Embryonic facial prominence (tissue), 1 donor: ENCODE data around the gene BLVRA.
"Not testable (repeated sequence)": the region's sequence is repeated elsewhere in the genome, so short reads cannot be mapped to it uniquely, and the experiment has no call there.

ENCODE experiments used
- DNase-seq: peaks from one replicate; pipeline ENCODE4 v3.0.0-alpha.2; 2016; ENCODE audit errors: extremely low spot score

BLVRA gene

DNA sequence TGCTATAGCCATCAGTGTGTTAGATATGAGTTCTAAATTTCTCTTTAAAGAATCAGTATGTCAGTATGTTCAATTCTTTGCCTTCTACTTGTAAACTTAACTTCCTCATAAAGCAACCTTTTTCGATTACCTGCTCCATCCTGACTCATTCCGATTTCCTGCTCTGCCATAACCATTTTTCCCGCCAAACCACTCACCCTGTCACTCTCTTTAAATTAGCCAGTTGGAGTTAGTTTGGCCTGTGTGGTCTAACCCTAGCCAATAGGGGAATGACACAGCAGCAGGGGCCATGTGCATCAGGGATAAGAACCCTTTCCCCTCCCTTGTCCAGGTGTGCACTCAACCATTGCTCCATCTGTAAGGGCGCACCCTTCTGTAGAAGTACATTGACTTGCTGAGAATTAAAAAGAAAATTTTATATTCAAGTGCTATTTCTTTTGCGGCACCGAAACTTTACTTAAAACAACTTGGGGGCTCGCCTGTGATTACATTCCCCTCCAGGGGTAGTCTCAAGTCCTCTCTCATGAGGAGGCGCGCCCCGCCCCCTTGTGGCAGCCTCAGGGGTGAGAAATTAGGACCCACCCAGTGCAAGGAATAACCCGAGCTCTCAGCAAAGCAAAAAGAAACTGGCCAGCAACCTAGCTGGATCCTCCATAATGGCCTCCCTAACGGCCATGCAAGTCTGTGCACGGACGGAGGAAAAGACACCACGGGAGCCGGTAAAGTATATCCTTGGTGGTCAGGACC lies 51.9 kb downstream of the BLVRA start:
- not testable (repeated sequence) for DNase-seq

DNA sequence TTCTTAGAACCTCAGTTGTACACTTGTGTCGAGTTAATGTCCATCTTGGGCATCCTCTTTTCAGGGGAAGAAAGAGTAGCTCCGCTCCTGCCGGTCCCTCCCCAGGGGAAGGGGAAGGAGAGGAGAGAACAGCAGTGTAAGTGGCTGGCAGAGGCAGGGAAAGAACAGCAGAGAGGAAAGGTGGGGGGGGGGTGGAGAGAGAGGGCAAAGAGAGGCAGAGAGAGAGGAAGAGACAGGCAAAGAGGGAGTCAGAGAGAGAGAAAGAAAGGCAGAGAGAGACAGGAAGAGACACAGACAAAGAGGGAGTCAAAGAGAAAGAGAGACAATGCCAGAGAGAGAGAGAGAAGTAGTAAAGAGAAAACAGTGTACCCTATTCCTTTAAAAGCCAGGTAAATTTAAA lies 56.9 kb downstream of the BLVRA start:
- DNase-seq: no peak

DNA sequence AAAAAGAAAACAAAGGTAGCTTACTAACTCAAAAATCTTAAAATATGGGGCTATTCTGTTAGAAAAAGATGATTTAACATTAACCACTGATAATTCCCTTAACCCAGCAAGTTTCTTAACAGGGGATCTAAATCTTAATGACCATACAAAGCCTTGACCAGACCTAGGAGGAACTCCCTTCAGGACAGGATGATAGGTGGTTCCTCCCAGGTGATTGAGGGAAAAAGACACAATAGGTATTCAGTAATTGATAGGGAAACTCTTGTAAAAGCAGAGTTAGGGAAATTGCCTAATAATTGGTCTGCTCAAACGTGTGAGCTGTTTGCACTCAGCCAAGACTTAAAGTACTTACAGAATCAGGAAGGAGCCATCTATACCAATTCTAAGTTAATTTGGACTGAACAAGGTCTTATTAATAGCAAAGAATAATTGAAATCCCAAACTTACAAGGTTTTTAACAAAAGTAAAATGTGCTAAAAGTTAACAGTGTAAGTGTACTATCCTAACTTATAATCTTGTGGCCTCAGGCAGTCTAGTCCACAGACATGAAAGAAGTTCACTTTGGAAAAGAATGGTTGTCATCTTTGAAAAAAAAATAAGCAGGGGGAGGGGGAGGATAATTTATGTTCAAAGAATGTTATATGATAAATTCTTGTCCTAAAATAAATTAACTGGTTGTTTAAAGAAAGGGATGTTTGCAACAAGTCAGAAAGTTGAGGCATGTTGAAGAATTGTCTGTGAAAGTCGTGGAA lies 57.7 kb downstream of the BLVRA start:
- DNase-seq: not testable (repeated sequence)

DNA sequence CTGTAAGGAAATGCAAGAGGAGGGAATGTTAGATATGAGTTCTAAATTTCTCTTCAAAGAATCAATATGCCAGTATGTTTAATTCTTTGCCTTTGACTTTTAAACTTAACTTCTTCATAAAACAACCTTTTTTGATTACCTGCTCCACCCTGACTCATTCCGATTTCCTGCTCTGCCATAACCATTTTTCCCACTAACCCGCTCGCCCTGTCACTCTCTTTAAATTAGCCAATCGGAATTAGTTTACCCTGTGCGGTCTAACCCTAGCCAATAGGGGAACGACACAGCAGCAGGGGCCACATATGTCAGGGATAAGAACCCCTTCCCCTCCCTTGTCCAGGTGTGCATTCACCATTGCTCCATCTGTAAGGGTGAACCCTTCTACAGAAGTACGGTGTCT lies 64.9 kb downstream of the BLVRA start:
- not testable (repeated sequence) for DNase-seq

DNA sequence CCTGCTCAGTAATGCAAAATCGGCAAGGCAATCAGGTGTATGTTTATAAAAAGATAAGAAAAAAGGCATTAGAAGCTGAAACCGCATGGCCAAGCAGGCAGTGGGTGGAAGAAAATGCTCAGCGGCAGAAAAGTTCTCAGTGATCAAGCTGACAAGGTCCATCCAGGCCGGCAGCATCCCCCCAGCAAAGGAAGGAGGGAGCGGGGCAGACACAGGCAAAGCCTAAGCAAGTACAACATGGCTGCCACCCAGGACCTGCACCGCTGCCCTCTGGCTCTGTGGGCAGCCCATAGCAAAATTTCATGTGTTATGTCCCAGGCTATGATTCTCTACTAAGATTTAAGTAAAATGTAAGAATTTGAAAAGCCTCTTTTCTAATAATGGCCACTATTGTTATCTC lies 65.5 kb downstream of the BLVRA start:
- no peak for DNase-seq

DNA sequence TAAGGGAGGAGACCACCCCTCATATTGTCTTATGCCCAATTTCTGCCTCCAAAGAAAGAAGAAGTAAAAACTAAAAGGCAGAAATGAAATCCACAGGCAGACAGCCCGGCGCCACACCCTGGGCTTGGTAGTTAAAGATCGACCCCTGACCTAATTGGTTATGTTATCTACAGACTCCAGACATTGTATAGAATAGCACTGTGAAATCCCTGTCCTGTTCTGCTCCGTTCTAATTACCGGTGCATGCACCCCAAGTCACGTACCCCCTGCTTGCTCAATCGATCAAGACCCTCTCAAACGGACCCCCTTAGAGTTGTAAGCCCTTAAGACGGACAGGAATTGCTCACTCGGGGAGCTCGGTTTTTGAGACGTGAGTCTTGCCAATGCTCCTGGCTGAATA lies 66.0 kb downstream of the BLVRA start:
- not testable (repeated sequence) for DNase-seq

DNA sequence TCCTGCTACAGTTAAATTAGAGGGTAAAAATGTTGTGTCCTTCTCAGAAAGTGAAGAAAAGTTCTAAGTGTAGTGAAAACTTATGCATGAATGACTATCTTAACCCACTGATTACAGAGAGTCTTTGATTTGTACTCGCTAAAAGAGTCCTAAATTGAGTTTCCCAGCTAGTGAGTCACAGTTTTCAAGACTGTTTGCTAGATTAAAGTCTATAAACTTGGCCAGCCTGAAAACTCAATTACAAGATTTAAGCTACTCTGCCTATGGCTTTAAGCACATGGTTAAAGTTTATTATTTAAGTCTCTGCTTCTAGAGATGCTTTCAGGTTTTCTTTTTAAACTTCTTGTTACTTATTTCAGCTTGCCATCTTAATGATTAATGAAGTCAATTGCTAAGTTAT lies 66.5 kb downstream of the BLVRA start:
- no peak for DNase-seq

DNA sequence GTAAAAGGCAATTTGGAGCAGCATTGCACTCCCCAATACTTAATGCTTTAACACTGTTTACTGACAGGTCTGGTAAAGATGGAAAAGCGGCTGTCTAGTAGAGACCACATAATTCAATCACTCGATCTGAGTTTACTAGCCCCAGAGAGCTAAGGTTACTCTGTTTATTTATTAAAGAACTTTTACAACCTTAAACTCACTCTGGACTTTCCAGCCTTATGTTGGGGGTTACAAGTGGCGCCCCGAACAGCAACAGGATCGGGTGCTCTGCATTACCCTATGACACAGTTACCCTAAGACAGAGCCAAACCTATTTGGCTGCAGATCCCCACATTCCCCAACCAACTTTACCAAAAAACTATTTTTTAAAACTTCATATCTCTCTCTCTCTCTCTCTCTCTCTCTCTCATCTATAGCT lies 66.9 kb downstream of the BLVRA start:
- no peak for DNase-seq

DNA sequence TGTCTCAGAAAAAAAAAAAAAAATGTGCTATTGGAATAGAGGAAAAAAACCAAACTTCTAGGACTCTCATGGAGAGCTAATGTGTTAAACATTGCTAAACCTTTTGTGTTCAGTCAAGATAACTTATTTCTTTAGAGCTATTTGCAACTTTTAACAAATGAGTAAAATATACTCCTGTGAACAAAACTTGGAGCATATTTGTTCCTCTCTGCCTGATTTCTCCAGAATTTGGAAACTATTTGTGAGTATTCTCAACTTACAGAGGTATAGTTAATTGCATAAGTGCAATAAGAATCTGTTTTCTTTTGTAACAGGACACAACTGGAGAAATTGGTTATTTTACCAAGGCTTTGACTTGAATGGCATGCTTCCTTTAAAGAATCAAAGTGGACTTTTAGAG lies 72.4 kb downstream of the BLVRA start:
- DNase-seq: not testable (repeated sequence)

DNA sequence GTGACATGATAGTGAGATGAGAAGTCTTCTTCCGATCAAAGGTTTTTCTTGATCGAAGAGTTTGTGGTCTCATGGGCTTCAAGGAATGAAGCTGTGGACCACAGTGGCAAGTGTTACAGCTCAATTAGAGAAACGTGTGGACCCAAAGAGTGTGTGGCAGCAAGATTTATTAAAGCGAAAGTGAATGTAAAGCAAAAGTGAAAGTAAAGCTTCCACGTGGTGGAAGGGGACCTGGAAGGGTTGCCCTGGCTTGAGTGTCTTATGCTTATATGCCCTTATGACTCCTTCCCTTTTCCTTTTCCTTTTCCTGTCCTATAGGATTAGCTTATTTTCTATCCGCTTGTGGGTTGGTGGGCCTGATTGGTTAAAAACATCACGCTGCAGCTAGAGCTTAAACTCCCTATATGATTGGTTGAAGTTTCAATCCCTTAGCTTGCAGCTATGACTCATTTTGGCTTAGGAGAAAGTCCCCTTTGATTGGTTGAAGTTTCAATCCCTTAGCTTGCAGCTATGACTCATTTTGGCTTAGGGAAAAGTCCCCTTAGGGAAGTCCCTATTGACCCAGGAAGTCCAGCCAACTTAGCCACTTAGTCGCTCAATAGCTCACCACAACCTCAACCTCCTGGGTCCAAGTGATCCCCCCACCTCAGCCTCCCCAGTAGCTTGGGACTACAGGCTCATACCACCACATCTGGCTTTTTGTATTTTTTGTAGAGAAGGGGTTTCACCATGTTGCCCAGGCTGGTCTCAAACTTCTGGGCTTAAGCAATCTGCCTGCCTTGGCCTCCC lies 76.2 kb downstream of the BLVRA start:
- DNase-seq: no peak

DNA sequence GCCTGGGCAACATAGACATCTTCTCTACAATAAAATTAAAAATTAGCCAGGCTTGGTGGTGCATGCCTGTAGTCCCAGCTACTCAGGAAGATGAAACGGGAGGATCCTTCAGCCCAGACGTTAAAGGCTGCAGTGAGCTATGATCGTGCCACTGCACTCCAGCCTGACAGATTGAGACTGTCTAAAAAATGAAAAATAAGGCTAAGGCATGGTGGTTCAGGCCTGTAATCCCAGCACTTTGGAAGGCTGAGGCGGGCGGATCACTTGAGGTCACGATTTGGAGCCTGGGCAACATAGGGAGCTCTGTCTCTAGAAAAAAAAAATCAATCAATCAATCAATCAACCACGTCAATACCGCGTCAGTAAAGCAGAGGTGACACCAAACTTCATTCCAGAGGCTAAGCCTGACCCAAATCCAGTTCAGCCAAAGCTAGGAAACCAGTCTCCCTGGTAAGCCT lies 79.8 kb downstream of the BLVRA start:
- no peak for DNase-seq

DNA sequence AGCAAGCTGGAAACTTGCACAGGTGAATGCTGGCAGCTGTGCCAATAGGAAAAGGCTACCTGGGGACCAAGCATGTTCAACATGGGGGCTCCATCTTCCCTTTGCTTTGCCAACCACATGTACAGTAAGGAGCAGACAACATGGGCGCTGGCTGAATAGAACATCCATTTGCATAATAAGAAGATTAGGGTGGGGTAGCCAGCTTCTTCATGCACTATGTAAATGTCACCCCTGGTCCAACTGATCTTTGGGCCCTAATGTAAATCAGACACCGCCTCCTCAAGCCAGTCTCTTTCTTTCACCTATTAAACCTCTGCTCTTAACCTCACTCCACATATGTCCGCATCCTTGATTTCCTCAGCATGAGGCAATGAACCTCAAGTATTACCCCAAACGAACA lies 84.8 kb downstream of the BLVRA start:
- DNase-seq: no peak

DNA sequence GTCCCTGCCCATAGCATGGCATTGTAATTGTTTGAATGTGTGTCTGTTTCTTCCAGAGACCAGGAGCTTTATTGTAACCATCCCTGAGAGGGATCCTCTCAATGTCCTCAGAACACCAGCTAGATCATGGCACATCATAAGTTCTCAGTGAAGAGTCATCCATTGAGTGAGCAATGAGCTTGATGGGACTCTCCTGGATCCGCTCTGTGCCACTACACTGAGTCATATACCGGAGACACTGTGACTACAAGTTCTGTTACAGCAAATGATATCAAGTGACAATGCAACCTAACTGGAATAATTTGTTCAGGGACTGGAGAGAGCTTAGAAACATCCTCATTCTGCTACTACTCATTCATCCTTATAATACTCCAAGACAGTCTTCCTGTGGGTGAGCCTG lies 85.8 kb downstream of the BLVRA start:
- DNase-seq: no peak

DNA sequence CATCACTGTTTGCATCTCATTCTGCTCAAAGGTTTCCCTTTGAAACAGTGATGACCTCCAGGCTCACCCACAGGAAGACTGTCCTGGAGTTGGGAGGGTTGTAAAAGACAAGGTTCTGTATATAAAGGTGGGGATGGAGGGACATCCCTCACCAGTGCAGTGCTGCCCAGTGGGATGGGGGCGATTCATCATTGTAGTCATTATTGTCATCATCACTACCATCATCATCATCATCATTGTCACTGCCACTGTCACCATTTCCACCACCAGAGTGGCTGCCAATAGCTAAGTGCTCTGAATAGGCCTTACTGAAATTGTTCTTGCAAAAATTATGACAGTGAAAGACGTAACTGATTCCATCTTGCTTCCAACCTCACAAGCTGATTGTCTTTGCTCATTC lies 86.2 kb downstream of the BLVRA start:
- DNase-seq: no peak

DNA sequence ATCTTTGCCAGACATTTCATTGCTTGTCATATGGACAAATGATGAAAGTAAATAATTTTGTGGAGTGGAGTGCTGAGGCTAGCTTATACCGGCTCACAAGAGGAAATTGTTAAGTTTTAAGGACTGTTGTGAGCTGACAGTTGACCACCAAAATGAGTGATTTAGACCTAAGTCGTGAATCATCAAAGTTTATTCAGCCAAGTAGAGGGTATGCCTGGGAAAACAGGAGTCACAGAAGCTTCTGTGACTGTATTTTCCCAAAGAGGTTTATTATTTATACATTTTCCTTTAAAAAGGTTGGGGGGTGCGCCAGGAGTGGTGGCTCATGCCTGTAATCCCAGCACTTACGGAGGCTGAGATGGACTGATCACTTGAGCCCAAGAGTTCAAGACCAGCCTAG lies 89.0 kb downstream of the BLVRA start:
- DNase-seq: no peak

DNA sequence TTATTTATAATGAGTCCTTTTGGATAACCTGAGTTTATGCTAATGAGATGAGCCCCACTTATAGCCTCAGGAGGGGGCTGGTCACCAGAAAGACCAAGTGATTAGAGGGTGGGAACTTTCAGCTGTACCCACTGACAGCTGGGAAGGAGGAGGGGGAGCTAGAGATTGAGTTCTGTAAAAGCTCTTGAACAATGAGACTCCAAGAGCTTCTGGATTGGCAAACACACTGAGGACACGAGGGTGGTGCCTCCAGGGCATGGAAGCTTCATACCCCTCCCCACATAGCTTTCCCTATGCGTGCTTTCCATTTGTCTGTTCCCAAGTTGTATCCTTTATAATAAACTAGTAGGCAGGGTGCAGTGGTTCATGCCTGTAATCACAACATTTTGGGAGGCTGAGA lies 90.6 kb downstream of the BLVRA start:
- no peak for DNase-seq

DNA sequence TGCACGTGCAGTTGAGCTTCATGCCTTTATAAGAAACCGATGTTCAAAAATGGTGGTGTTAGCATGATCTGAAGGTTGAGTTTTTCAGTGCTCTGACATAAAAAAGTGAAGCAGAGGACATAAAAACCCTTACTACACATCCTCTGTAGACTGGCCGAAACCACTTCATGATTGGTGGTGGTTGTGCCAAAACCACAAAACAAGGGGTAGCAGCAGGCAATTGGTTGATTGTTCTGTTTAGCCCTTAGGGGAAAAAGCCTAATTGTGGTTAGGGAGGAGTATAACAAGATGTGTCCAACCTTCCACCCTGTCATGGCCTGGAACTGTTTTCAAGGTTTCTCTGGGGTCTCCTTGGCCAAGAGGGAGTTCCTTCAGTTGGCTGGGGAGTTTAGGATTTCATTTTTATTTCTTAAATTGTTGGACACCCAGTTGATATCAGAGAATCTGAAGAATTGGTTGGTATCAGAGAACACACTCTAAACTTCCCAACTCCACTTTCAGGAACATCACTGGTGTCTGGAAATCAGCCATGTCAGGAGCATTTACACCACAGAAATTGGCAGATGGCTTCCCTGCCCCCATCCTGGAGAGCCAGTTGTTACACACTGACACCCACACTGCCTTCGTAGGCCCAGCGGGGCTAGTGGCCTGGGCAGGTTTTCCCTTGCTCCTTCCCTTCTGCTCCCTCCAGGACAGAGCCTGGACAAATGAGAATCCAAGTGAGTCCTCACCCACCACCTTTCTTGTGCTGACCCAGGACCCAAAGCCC lies 92.1 kb downstream of the BLVRA start:
- DNase-seq: no peak

DNA sequence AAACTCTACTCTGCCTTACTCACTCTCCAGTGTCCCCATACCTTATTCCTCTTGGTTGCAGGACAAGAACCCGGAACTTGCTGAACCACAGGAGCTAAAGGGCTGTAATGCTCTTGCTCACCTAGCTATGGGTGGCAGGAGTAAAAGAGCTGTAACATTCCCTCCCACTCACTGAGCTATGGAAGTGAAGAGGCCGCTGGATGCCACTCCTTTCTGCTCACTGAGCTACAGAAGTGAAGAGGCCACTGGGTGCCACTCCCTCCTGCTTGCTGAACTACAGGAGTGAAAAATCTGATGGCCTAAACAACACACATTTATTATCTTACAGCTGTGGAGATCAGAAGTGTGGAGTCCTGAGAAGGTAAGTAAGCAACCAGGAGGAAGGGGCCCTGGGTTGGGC lies 93.3 kb downstream of the BLVRA start:
- no peak for DNase-seq

DNA sequence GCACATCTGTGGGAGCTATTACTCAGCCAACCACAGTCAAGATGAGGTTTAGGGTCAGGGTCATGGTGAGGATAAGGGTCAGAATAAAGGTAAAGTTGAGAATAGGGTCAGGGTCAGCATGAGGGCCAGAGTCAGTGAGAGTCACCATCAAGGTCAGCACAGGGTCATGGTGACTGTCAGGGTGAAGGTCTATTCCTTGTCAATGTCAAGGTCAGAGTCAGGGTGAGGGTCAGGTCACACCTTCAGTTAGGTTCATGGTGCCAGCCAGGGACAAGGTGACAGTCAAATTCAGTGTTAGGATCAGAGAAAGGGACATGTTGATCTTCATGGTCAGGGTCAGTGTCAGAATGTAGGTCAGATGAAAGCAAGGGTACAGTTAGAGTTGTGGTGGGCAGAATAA lies 96.7 kb downstream of the BLVRA start:
- no peak for DNase-seq

DNA sequence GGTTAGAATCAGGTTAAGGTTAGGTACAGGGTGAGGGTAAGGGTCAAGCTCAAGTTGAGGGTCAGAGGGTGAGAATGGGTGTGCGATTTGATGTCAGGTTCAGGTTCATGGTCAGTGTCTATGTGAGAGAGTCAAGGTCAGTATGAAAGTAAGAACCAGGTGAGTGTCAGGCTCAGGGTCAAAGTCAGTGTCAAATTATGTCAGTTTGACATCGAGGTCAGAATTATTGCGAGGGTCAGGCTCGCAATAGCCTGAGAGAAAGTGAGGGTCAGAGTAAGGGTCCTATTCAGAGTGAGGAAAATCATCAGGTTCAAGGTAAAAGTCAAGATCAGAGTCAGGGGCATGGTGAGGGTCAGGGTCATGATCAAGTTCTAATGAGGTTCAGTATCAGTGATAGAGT lies 97.8 kb downstream of the BLVRA start:
- no peak for DNase-seq
